Measurements from ENCODE around the gene TNFAIP1.

DNA sequence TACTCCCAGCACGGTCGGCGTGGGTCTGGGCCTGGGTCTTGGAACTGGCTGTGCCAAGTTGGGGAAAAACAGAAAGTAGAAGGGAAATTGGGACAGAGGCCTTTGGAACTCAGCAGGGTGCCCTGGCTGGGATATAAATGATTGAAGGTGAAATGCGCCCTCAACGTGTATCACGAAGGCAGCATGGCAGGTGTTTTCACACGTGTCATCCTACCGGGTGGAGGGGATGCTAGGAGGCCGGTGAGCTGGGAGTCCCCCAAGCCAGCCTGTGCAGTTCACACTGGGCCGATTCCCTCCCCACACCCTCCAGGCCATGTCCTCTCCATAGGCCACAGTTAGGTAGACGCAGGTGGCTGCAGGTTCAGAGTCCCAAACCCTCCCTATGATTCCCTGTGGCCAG, 6.0 kb downstream of the TNFAIP1 start:
- TF ChIP-seq EZH2 (IDR thresholded peaks at IDR 0.05; ENCODE audit: low read length, missing control alignments), result no peak
- TF ChIP-seq, protein P1, sequence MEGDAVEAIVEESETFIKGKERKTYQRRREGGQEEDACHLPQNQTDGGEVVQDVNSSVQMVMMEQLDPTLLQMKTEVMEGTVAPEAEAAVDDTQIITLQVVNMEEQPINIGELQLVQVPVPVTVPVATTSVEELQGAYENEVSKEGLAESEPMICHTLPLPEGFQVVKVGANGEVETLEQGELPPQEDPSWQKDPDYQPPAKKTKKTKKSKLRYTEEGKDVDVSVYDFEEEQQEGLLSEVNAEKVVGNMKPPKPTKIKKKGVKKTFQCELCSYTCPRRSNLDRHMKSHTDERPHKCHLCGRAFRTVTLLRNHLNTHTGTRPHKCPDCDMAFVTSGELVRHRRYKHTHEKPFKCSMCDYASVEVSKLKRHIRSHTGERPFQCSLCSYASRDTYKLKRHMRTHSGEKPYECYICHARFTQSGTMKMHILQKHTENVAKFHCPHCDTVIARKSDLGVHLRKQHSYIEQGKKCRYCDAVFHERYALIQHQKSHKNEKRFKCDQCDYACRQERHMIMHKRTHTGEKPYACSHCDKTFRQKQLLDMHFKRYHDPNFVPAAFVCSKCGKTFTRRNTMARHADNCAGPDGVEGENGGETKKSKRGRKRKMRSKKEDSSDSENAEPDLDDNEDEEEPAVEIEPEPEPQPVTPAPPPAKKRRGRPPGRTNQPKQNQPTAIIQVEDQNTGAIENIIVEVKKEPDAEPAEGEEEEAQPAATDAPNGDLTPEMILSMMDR (conservative IDR thresholded peaks at IDR 0.05 in 1 of 2, IDR thresholded peaks at IDR 0.05 in 1 of 2; ENCODE audit: low read depth in 1 of 2, low read length in 2 of 2), result no peak

Data from fibroblast of lung (primary cell).